A549 treated with CORT108297 at 1 μM for 4 hours (cell line): ENCODE data around the gene TMED7. TPM values are rescaled to one million over a fixed set of nuclear protein-coding genes. Genes with fewer than 3 reads are reported as not detected.

Source experiments
- total RNA-seq: library from RNA; stranded (reverse); fragments of 200-300 nt; extraction: Qiagen RNA extraction; gene quantifications from 5 replicates; pipeline ENCODE4 v1.2.3, GENCODE V29; 2022

The TMED7 gene
- 42.3 to 64.0 TPM (median 51.7 TPM) in 5 replicates for total RNA-seq

DNA sequence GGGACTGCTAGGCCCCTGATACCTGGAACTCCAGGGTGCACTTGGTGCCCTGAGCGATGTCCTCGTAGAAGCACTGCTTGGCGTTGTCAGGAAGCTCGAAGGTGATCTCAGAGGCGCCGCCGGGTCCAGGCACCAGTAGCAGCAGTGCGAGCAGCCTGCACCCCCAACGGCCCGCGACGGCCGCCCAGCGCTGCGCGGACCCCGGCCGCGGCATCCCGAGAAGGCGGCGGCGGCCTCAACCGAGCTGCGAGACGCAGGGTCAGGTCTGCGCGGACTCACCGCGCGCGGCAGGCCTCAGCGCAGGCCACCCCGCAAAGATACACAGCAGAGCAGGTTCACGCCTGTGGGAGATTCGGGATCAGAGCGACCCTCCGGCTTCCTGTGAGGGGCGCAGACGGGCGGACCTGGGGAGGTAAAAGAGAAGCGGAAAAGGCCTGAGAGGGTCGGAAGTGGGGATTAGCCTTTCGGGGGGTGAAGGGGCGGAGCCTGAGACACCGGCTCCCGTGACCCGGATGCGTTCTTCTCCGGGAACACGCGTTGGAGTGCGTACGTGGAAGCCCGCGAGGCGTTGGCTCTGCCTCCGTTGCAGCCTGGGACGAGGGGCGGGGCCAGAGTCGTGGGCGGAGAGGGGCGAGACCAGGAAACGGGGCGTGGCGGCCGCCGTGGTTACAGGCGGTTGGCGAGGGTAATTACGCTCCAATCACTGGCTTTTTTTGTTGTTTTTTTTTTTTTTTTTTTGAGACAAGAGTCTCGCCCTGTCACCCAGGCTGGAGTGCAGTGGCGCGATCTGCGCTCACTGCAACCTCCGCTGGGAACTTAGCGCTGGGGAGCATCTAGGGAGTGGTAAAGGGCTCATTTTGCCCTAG lies at the start of gene TMED7:
Gene TMED7 (minus strand): TSS at position 458 of the 866 bp plus-strand sequence. CDS start 244 bp downstream, at position 214.

DNA sequence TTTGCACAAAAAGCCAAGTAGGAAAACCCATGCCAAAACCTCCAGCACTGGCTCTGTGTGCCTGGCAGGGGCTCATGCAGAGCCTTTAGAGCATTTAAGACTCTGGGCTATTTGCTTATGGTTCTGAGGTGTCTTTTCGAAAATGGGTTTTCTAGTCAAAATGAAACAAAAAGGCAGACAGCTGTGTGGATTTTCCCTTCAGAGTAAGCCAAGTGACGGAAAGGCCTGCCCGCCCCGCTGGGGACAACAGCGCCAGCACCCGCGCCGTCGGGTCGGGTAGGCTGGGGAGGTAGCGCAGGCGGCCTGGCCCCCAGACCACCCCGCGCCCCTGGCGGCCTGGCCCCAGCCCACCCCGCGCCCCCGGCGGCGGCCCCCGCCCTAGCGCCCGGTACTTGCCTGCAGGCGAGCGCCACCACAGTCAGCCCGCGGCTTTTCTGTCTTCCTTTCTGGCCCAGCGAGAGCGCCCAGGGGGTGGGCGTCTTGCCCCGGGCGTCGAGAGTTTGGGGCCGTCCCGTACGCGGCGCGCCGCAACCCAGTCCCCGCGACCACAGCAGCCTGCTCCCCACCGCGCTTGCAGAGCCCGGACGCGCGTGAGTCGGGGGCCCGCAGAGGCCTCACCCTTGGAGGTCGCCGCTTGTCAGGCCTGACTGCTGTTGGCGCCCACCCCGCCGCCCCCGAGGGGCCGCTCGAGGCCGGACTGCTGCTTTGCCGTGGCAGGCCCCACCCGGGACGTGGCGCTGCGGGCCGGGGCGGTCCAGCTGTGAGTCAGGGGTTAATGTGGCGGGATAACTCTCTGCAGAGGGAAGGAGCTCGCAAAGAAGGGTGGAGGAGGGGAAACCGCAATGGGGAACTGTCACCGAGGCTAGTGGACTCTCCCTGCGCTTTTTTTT lies 23.9 kb downstream of the TMED7 start, which contains the start of gene TICAM2:
Gene TICAM2 (minus strand): TSS at position 779 of the 890 bp plus-strand sequence. CDS start 21,223 bp downstream, outside the sequence.

Other genes with a start within 250 kb of the TMED7 start
- gene FEM1C, start 81.3 kb downstream of the TMED7 start, total RNA-seq = 5.4 to 7.0 TPM (median 5.8 TPM) in 5 replicates
- 0.75 to 1.4 TPM (median 1.2 TPM) in 5 replicates for gene TICAM2, start 23.6 kb downstream of the TMED7 start, total RNA-seq
- 0.08 TPM in 1 of 5 replicates, not detected in the others for gene CDO1, start 190.6 kb upstream of the TMED7 start, total RNA-seq
- 47.9 to 52.1 TPM (median 50.3 TPM) in 5 replicates for gene ATG12, start 215.5 kb upstream of the TMED7 start, total RNA-seq
- 70.0 to 85.9 TPM (median 77.7 TPM) in 5 replicates for gene AP3S1, start 215.9 kb upstream of the TMED7 start, total RNA-seq